Right lobe of liver (tissue), 4 donors: Measurements from ENCODE around the gene CA11.

Experiments used
- CTCF ChIP-seq, 4 donors: fragments of 200-600 bp in 3 of 4; fragments of 450-650 bp in 1 of 4; IDR thresholded peaks; one replicate each; pipeline versions ENCODE4 v1.5.1 to v1.8.0; 2016 to 2022; ENCODE audit warnings: antibody characterized with exemption in 4 of 4, mild to moderate bottlenecking in 2 of 4
- POLR2A ChIP-seq: fragments of 450-650 bp; IDR thresholded peaks from one replicate; pipeline ENCODE4 v1.6.1; 2017; ENCODE audit warnings: antibody characterized with exemption, mild to moderate bottlenecking
- donor health status: DM: no; HTN: no; CAD: no.
- donor health status: DM: no; HTN: no; CAD: no.
- donor health status: DM: no; HTN: yes; CAD: no.

- TF ChIP-seq POLR2A (no peak), CTCF (IDR thresholded peaks at IDR 0.05) (no peak)
These were observed 20.9 kb downstream of the CA11 start for GRCh38 chr19:48624791-48625723.
